Esophagus muscularis mucosa (tissue), 4 donors: Measurements from ENCODE around the gene SMTN. TPM values are rescaled to one million over a fixed set of nuclear protein-coding genes. Genes with fewer than 3 reads are reported as not detected.

ENCODE experiments used
- DNase-seq: peaks from one replicate; pipeline ENCODE4 v3.0.0-alpha.2; 2017; ENCODE audit errors: extremely low spot score
- H3K27ac ChIP-seq, 4 donors: fragments of 200-600 bp; sonication (generic); replicated peaks in 1 of 4; 1 replicate in 3 of 4; 2 replicates in 1 of 4; pipeline ENCODE4 v1.5.1; 2016 to 2019; ENCODE audit warnings: mild to moderate bottlenecking in 1 of 4
- H3K27me3 ChIP-seq, 4 donors: fragments of 200-600 bp; sonication (generic); one replicate each; pipeline versions ENCODE4 v1.5.1 to v1.6.0; 2016 to 2019
- H3K36me3 ChIP-seq, 4 donors: fragments of 200-600 bp; sonication (generic); one replicate each; pipeline ENCODE4 v1.5.1; 2016 to 2019
- H3K4me1 ChIP-seq, 4 donors: fragments of 200-600 bp; sonication (generic); one replicate each; pipeline ENCODE4 v1.5.1; 2016 to 2019
- H3K4me3 ChIP-seq, 4 donors: fragments of 200-600 bp; sonication (generic); 1 replicate in 2 of 4; 2 replicates in 2 of 4; pipeline ENCODE4 v1.5.1; 2016 to 2019; ENCODE audit warnings: mild to moderate bottlenecking in 4 of 4, moderate library complexity in 1 of 4
- H3K9me3 ChIP-seq, 4 donors: fragments of 200-600 bp; sonication (generic); 1 replicate in 3 of 4; 2 replicates in 1 of 4; pipeline ENCODE4 v1.5.1; 2016 to 2019
- EP300 ChIP-seq: sonication (generic); formaldehyde crosslinking; IDR thresholded peaks from one replicate; pipeline ENCODE4 v1.6.1; 2017; ENCODE audit warnings: antibody characterized with exemption
- POLR2A ChIP-seq: fragments of 450-650 bp; IDR thresholded peaks from one replicate; pipeline ENCODE4 v1.6.1; 2017; ENCODE audit warnings: antibody characterized with exemption, moderate library complexity, mild to moderate bottlenecking, low read depth
- POLR2AphosphoS5 ChIP-seq, 2 donors: sonication (generic); formaldehyde crosslinking; IDR thresholded peaks; one replicate each; pipeline ENCODE4 v1.6.1; 2017; ENCODE audit warnings: antibody characterized with exemption in 2 of 2
- WGBS: methylation state at CpG from one replicate; pipeline ENCODE4 v1.1.5; 2018; 5-methylcytosine and 5-hydroxymethylcytosine counted together
- intact Hi-C: fragments of 100-400 bp; cut with DNase I; formaldehyde crosslinking; loops from one replicate; pipeline ENCODE4 v1.15.1; 2023
- total RNA-seq, 4 donors: library from RNA; depleted of rRNA; stranded (reverse); fragments of >200 nt; gene quantifications; one replicate each; pipeline versions ENCODE4 v1.1.0 to v1.2.1, GENCODE V29; 2016
- TF ChIP-seq, protein P1 (sequence below), 3 experiments: fragments of 200-600 bp in 2 of 3; fragments of 450-650 bp in 1 of 3; sonication (generic) in 2 of 3; IDR thresholded peaks; one replicate each; pipeline ENCODE4 v1.5.1; 2017 to 2019; ENCODE audit warnings: antibody characterized with exemption in 3 of 3, mild to moderate bottlenecking in 2 of 3, moderate library complexity in 1 of 3

The SMTN gene
- total RNA-seq, 4 donors from 2014 or later, result 1,154 to 1,495 (median 1,416) TPM

DNA sequence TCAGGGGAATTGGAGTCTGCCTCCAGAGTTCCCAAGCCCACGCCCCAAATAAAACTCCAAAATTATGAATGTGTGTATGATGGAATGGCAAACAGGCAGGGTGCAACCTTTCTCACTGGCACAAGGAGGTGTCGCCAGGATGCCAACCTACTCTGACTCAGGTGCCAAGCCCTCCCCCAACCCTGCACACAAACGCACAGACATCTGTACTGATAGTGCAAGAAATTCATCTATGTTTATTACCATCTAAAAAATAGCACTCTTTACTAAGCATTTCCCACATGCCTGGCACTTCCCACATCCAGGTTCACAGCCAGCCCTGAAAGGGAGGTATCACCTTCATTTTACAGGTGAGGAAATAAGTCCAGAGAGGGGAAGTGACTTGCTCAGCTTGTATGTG lies 57.9 kb downstream of the SMTN start:
- intact Hi-C loops, result no loop called here
- Histone ChIP-seq H3K4me1 (no peaks in the 10 kb centered on the region), H3K9me3 (no peaks in the 10 kb centered on the region), H3K27me3 (peaks cover 0 to 23% (median 0%) of the 10 kb centered on the region in 4 donors), H3K36me3 (peaks cover 0 to 2% (median 0%) of the 10 kb centered on the region in 4 donors), H3K4me3 (no peak overlapping the region), H3K27ac (no peak overlapping the region)
- WGBS, result 87% methylated on average over 3 of the region's 3 CpGs
- no peak for DNase-seq
- no peak for TF ChIP-seq POLR2AphosphoS5 (IDR thresholded peaks at IDR 0.05)

DNA sequence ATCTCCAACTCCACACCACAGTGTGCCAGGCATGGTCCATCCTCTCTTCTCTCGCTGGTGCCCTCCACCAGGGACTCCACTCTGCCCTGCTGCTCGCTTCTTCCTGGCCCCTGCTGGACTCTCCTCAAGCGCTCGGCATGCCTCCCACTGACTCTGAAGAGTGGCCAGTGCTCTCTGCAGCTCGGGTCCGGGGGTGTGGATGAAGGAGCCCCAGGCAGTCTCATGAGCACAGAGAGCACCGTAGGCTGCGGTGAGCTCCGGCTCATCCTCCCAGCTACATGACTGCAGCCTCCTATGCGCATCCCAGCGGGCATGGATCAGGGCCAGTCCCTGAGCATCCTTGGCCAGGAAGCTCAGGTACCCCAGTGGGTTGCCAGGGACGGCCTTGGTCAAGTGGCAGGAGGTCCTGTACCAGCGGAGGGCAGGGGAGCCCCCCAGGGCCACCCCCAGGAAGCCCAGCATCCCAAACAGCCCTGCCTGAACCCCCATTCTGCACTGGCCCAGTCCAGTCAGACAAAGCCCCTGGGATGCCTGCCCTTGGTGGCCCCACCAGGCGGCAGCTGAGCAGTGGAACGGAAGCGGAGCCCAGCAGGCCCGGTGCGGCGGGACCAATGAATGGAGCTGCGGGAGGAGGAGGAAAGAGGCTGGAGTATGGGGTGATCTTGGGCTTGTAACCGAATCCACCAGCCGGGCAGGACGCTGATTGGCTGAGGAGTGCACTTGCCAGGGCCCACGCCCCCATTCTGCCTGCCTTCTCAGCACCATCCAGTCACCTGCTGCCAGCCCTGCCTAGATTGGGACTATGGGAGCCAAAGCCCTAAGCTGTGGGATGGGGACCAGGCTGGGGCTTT lies 59.0 kb downstream of the SMTN start, which contains the start of gene PLA2G3:
TSS of gene PLA2G3 (minus strand) at position 643 of the 851 bp plus-strand sequence. CDS start at position 489, 154 bp downstream.
- H3K9me3 ChIP-seq, result no peaks in the 10 kb centered on the region
- H3K27ac ChIP-seq, result no peak within 1 kb of the TSS
- intact Hi-C loops, result loop anchor here (10.0 kb wide), 1 partner anchor 375 kb away; no protein-coding TSS in a partner anchor
- H3K36me3 ChIP-seq, result no peaks in the 10 kb centered on the region
- 42% methylated on average over 24 of the region's 24 CpGs for WGBS
- TF ChIP-seq POLR2A (no peak), POLR2AphosphoS5 (IDR thresholded peaks at IDR 0.05) (no peak), EP300 (no peak)
- TF ChIP-seq, protein P1, sequence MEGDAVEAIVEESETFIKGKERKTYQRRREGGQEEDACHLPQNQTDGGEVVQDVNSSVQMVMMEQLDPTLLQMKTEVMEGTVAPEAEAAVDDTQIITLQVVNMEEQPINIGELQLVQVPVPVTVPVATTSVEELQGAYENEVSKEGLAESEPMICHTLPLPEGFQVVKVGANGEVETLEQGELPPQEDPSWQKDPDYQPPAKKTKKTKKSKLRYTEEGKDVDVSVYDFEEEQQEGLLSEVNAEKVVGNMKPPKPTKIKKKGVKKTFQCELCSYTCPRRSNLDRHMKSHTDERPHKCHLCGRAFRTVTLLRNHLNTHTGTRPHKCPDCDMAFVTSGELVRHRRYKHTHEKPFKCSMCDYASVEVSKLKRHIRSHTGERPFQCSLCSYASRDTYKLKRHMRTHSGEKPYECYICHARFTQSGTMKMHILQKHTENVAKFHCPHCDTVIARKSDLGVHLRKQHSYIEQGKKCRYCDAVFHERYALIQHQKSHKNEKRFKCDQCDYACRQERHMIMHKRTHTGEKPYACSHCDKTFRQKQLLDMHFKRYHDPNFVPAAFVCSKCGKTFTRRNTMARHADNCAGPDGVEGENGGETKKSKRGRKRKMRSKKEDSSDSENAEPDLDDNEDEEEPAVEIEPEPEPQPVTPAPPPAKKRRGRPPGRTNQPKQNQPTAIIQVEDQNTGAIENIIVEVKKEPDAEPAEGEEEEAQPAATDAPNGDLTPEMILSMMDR (IDR thresholded peaks at IDR 0.05), result no peak
- no peak within 1 kb of the TSS for H3K4me3 ChIP-seq
- no peak for DNase-seq
- H3K27me3 ChIP-seq, result peaks cover 0 to 23% (median 0%) of the 10 kb centered on the region in 4 donors
- H3K4me1 ChIP-seq, result no peaks in the 10 kb centered on the region

GRCh38 chr22:31140746-31141145 lies 59.6 kb downstream of the SMTN start:
- no peak for DNase-seq
- Histone ChIP-seq H3K9me3 (no peaks in the 10 kb centered on the region), H3K27me3 (peaks cover 0 to 23% (median 0%) of the 10 kb centered on the region in 4 donors), H3K27ac (no peak overlapping the region), H3K36me3 (no peaks in the 10 kb centered on the region), H3K4me3 (no peak overlapping the region), H3K4me1 (no peaks in the 10 kb centered on the region)
- 79% methylated on average over 5 of the region's 5 CpGs for WGBS
- TF ChIP-seq POLR2AphosphoS5 (IDR thresholded peaks at IDR 0.05) (no peak), POLR2A (no peak), EP300 (no peak)
- TF ChIP-seq, protein P1 (IDR thresholded peaks at IDR 0.05), result no peak
- intact Hi-C loops, result loop anchor here (10.0 kb wide), 1 partner anchor 376 kb away; no protein-coding TSS in a partner anchor

GRCh38 chr22:31141551-31141950 lies 60.4 kb downstream of the SMTN start:
- TF ChIP-seq POLR2A (no peak), POLR2AphosphoS5 (IDR thresholded peaks at IDR 0.05) (no peak), EP300 (no peak)
- TF ChIP-seq, protein P1 (IDR thresholded peaks at IDR 0.05), result no peak
- H3K4me3 ChIP-seq, result no peak overlapping the region
- H3K36me3 ChIP-seq, result no peaks in the 10 kb centered on the region
- peaks cover 0 to 23% (median 0%) of the 10 kb centered on the region in 4 donors for H3K27me3 ChIP-seq
- no peaks in the 10 kb centered on the region for H3K9me3 ChIP-seq
- no peak overlapping the region for H3K27ac ChIP-seq
- DNase-seq, result no peak
- intact Hi-C loops, result loop anchor here (10.0 kb wide), 1 partner anchor 377 kb away; no protein-coding TSS in a partner anchor
- no peaks in the 10 kb centered on the region for H3K4me1 ChIP-seq
- 100% methylated on average over 2 of the region's 2 CpGs for WGBS

DNA sequence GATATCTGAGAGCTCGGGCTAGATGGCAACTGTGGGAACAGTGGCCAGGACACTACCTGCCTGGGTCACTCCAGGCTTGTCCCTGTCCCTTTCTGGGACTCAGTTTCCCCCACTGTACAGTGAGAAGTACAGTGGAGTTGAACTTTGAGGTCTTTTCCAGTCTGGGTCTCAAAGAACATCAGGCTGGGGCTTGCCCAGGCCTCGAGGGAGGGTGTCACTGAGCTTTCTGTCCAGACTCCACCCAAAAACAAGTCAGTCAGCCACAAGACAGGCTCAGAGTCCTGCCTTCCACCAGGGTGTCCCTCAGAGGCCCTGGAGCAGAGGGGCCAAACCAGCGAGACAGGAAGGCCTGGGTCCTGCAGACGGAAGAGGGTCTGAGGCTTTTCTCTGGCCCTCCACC lies 61.2 kb downstream of the SMTN start:
- H3K4me3 ChIP-seq, result no peak overlapping the region
- TF ChIP-seq, protein P1 (IDR thresholded peaks at IDR 0.05), result no peak
- TF ChIP-seq EP300 (no peak), POLR2A (no peak), POLR2AphosphoS5 (IDR thresholded peaks at IDR 0.05) (no peak)
- no peak overlapping the region for H3K27ac ChIP-seq
- H3K4me1 ChIP-seq, result no peaks in the 10 kb centered on the region
- DNase-seq, result no peak
- no peaks in the 10 kb centered on the region for H3K9me3 ChIP-seq
- H3K36me3 ChIP-seq, result no peaks in the 10 kb centered on the region
- WGBS, result 93% methylated on average over 3 of the region's 4 CpGs
- H3K27me3 ChIP-seq, result peaks cover 0 to 23% (median 0%) of the 10 kb centered on the region in 4 donors
- intact Hi-C loops, result loop anchor here (10.0 kb wide), 1 partner anchor 377 kb away; no protein-coding TSS in a partner anchor
